Measurements from ENCODE around the gene GLG1. TPM values are rescaled to one million over a fixed set of nuclear protein-coding genes. Genes with fewer than 3 reads are reported as not detected.
"Not testable (repeated sequence)": the region's sequence is repeated elsewhere in the genome, so short reads cannot be mapped to it uniquely, and the experiment has no call there.

The GLG1 gene
- 100 to 1,000 TPM in 7 of 10 donors, 10 to 100 TPM in 3; 79.5 to 136 (median 104) TPM for total RNA-seq
- 10 to 100 TPM; 25.7 to 39.8 TPM for polyA plus RNA-seq
- long read RNA-seq, donor 1, full-length matches to known transcripts: 172 of 256 reads
- long read RNA-seq, donor 1, partial matches to known transcripts: 42 of 256 reads
- long read RNA-seq, donor 1, other reads (novel, unspliced or antisense): 42 of 256 reads
- long read RNA-seq, donor 2, full-length matches to known transcripts: 151 of 201 reads
- long read RNA-seq, donor 2, partial matches to known transcripts: 23 of 201 reads
- long read RNA-seq, donor 2, other reads (novel, unspliced or antisense): 27 of 201 reads
- long read RNA-seq, donor 3, full-length matches to known transcripts: 112 of 257 reads
- long read RNA-seq, donor 3, partial matches to known transcripts: 62 of 257 reads
- long read RNA-seq, donor 3, other reads (novel, unspliced or antisense): 83 of 257 reads

DNA sequence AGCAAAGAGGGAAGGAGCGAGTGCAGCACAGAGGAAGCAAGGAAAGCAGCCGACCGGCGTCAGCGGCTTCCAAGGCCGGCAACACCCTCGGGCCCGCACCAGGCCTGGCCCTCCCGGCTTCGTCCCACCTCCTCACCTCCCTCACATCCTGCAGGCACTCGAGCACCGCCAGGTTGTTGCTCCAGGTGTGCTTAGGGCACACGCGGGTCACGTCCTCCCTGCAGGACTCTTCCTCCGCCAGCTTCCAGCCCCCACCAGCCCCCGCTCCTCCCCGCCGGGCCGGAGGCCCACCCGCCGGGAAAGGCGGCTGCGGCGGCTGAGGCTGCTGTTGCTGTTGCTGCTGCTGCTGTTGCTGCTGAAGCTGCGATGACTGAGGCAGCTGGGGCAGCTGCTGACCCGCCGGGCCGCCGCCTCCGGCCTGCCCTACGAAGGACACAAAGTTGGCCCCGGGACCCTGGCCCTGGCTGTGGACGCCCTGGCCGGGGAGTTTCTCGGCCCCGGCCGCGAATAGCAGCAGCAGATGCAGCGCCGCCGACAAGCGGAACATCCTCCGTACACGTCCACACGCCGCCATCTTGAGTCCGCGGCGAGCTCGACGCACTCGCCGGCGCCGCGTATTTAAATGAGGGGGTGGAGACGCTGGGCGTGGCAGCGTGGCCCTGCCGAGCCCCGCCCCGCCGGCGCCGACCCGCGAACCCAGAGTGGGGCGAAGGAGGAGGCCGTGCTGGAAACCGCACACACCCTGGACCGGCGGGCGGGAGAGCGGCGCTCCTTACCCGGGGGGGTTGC lies at the start of gene GLG1:
Gene GLG1, minus strand, starts transcription at position 594 of the 789 bp plus-strand sequence. Its CDS starts 20 bp downstream, at position 574.
- Histone ChIP-seq H3K36me3 (no peaks in the 10 kb centered on the region), H3K4me1 (peaks cover 0 to 53% (median 38%) of the 10 kb centered on the region in 9 donors), H3K27ac (peak within 1 kb of the TSS; percentile 85 to 98 (median 96)), H3K4me3 (peak within 1 kb of the TSS; percentile 80 to 100 (median 96)), H3K9me3 (no peaks in the 10 kb centered on the region), H3K27me3 (no peaks in the 10 kb centered on the region)
- peak; percentile 91 to 94 for DNase-seq
- TF ChIP-seq CTCF (IDR thresholded peaks at IDR 0.05): peak in 2 of 9 donors; percentile 5 to 11
- intact Hi-C loops (cut with DNase I): loop anchor here in 5 of 10 donors (5.0 to 10.0 kb wide), 3 partner anchors 102 to 122 kb away; no protein-coding TSS in a partner anchor
- 0 to 1% methylated on average over 77 of the region's 77 CpGs for WGBS, 2 donors
- ATAC-seq: peak; percentile 97 to 99 (median 98)

- 89 to 90% methylated on average over 3 of the region's 3 CpGs for WGBS, 2 donors
- DNase-seq (no peak), ATAC-seq (no peak)
- no peak overlapping the region for H3K27ac ChIP-seq
- intact Hi-C loops (cut with DNase I): no loop called here
- no peaks in the 10 kb centered on the region for H3K27me3 ChIP-seq
- H3K36me3 ChIP-seq: peaks cover 0 to 94% (median 12%) of the 10 kb centered on the region in 9 donors
- no peak overlapping the region for H3K4me3 ChIP-seq
- no peaks in the 10 kb centered on the region for H3K9me3 ChIP-seq
- no peak for TF ChIP-seq CTCF (IDR thresholded peaks at IDR 0.05)
- peaks cover 0 to 39% (median 10%) of the 10 kb centered on the region in 9 donors for H3K4me1 ChIP-seq
These were observed 47.7 kb upstream of the GLG1 start for GRCh38 chr16:74654536-74655050.

GRCh38 chr16:74652883-74653282 lies 46.0 kb upstream of the GLG1 start:
- peaks cover 0 to 26% (median 7%) of the 10 kb centered on the region in 9 donors for H3K4me1 ChIP-seq
- H3K4me3 ChIP-seq; DNase-seq; ATAC-seq; H3K9me3 ChIP-seq; H3K27me3 ChIP-seq; H3K27ac ChIP-seq; intact Hi-C loops (cut with DNase I): not testable (repeated sequence)
- 99 to 100% methylated on average over 2 of the region's 2 CpGs for WGBS, 2 donors
- peaks cover 0 to 95% (median 13%) of the 10 kb centered on the region in 9 donors for H3K36me3 ChIP-seq

GRCh38 chr16:74652249-74652648 lies 45.3 kb upstream of the GLG1 start:
- Histone ChIP-seq H3K4me1 (peaks cover 0 to 20% (median 7%) of the 10 kb centered on the region in 9 donors), H3K27me3 (no peaks in the 10 kb centered on the region), H3K36me3 (peaks cover 0 to 95% (median 19%) of the 10 kb centered on the region in 9 donors), H3K27ac (no peak overlapping the region), H3K9me3 (no peaks in the 10 kb centered on the region), H3K4me3 (no peak overlapping the region)
- intact Hi-C loops (cut with DNase I): no loop called here
- DNase-seq (no peak), ATAC-seq (no peak)
- WGBS, 2 donors: 36 to 46% methylated on average over 1 of the region's 1 CpG
- TF ChIP-seq CTCF (IDR thresholded peaks at IDR 0.05): no peak

All from heart right ventricle (tissue), 16 donors.